IPS-20b (cell line): ENCODE results near the gene FAM187B.
"Not testable (repeated sequence)": the region's sequence is repeated elsewhere in the genome, so short reads cannot be mapped to it uniquely, and the experiment has no call there.

ENCODE experiments used
- H3K27ac ChIP-seq: one replicate; pipeline ENCODE4 v1.5.1; 2013; ENCODE audit warnings: low read length
- H3K27me3 ChIP-seq: 2 replicates; pipeline ENCODE4 v1.6.1; 2013; ENCODE audit warnings: mild to moderate bottlenecking, low read length, inconsistent platforms; ENCODE audit not compliant: insufficient read depth
- H3K36me3 ChIP-seq: 2 replicates; pipeline ENCODE4 v1.6.1; 2013; ENCODE audit warnings: low read depth, mild to moderate bottlenecking, inconsistent platforms, low read length, moderate library complexity; ENCODE audit not compliant: insufficient read depth
- H3K4me1 ChIP-seq: 2 replicates; pipeline ENCODE4 v1.6.1; 2013; ENCODE audit warnings: mild to moderate bottlenecking, control low read depth, inconsistent platforms, low read length, moderate library complexity; ENCODE audit not compliant: insufficient read depth
- H3K4me3 ChIP-seq: 2 replicates; pipeline ENCODE4 v1.5.1; 2013; ENCODE audit warnings: mild to moderate bottlenecking, low read length, inconsistent platforms
- H3K9ac ChIP-seq: 2 replicates; pipeline ENCODE4 v1.6.1; 2013; ENCODE audit warnings: low read depth, mild to moderate bottlenecking, inconsistent platforms, low read length, moderate library complexity
- H3K9me3 ChIP-seq: 2 replicates; pipeline ENCODE4 v1.6.1; 2013; ENCODE audit warnings: mild to moderate bottlenecking, low read depth, low read length, inconsistent platforms; ENCODE audit not compliant: insufficient read depth

Gene FAM187B

DNA sequence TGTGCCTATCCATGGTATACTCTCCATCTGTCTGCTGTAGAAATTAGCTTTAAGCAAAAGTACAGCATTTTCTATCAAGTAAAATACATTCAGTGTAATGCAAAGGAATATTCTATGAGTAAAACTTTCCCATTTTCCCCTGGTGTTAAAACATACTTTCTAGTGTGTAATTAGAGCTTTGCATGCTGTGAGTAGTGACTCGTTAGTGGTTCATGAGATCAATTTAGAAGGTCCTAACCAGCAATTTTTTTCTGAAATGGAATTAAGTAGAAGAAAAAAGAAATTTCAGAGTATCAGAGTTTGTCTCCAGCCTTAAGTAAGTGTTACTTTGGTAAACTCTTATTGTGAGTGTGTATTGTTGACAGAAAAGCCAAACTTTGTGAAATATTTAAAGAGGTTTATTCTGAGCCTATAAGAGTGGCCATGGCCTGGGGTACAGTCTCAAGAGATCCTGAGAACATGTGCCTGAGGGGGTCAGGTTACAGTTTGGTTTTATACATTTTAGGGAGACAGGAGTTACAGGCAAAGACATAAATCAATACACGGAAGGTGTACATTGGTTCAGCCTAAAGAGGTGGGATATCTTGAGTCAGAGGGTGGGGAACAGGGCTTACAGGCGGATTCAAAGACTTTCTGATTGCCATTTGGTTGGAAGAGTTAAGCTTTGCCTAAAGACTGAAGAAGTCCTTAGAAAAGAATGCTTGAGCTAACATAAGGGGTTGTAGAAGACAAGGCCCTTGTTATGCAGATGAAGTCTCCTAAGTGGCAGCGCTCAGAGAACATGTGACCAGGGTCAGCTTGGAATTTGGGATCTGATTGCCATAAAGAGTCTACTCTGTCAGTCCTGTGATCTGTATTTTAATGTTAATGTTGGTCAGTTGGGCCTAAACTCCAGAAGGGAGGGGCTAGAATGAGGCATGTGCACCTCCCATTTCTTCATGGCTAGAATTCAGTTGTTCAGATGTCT is 25.5 kb downstream of the FAM187B start:
- H3K9ac ChIP-seq: peak overlapping the region; percentile 53
- H3K9me3 ChIP-seq: no peaks in the 10 kb centered on the region
- no peaks in the 10 kb centered on the region for H3K36me3 ChIP-seq
- H3K27ac ChIP-seq: peak overlapping the region; percentile 60
- peaks cover 18% of the 10 kb centered on the region for H3K4me1 ChIP-seq
- H3K4me3 ChIP-seq: peak overlapping the region; percentile 49
- H3K27me3 ChIP-seq: no peaks in the 10 kb centered on the region

DNA sequence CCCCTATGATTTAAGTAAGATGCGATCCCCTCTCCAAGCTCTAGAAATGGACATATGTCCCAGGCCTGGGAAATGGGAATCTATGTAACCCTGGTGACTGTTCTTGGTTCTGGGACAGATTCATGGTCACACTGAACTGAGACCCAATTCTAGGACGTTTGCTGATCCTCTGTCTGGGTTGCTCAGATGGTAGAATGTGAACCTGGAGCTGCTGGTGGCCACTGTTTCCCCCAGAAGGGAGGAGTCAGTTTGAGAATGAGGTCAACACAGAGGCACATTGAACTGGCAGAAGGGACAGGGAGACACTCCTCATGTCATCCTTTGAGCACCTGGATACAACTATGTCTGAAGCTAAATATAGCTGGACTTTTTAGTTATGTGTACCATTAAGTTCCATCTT is 29.1 kb downstream of the FAM187B start:
- Histone ChIP-seq H3K4me1 (peaks cover 18% of the 10 kb centered on the region), H3K36me3 (no peaks in the 10 kb centered on the region), H3K9ac (no peak overlapping the region), H3K9me3 (no peaks in the 10 kb centered on the region), H3K27ac (no peak overlapping the region), H3K27me3 (no peaks in the 10 kb centered on the region), H3K4me3 (no peak overlapping the region)

DNA sequence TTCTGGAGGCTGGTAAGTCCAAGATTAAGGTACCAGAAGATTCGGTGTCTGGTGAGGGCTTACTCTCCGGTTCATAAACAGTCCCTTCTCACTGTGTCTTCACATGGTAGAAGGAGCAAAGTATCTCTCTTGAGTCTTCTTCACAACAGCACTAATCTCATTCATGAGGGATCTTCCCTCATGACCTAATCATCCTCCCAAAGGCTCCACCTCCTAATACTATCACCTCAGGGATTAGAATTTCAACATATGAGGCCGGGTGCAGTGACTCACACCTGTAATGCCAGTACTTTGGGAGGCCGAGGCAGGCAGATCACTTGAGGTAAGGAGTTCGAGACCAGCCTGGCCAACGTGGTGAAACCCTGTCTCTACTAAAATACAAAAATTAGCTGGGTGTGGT is 31.7 kb downstream of the FAM187B start:
- H3K9me3 ChIP-seq, H3K4me1 ChIP-seq, H3K9ac ChIP-seq, H3K36me3 ChIP-seq, H3K27ac ChIP-seq, H3K4me3 ChIP-seq, H3K27me3 ChIP-seq: not testable (repeated sequence)

DNA sequence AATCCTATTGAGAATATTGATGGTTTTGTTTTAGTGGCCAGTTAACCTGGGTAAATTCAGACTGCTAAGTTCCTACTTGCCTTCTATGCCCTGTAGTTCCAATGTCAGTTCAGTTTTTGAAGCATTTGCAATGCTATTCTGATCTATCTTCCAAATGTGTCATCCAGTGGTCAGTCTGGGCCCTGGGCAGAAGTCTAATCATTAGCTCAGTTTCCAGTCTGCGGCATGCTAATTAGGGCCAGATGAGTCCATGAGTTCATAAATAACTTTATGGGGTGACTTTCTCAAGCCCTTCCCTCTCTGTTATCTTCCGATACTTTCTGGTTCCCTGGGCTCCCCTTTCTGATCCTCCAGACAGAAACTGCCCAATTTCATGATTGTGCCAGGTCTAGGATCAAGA is 32.7 kb downstream of the FAM187B start:
- Histone ChIP-seq H3K4me3 (no peak overlapping the region), H3K27ac (no peak overlapping the region), H3K36me3 (no peaks in the 10 kb centered on the region), H3K27me3 (no peaks in the 10 kb centered on the region), H3K9me3 (no peaks in the 10 kb centered on the region), H3K9ac (no peak overlapping the region), H3K4me1 (0 out of 2 replicates have a peak, but pooled peaks cover 2% of the 10 kb centered on the region)

DNA sequence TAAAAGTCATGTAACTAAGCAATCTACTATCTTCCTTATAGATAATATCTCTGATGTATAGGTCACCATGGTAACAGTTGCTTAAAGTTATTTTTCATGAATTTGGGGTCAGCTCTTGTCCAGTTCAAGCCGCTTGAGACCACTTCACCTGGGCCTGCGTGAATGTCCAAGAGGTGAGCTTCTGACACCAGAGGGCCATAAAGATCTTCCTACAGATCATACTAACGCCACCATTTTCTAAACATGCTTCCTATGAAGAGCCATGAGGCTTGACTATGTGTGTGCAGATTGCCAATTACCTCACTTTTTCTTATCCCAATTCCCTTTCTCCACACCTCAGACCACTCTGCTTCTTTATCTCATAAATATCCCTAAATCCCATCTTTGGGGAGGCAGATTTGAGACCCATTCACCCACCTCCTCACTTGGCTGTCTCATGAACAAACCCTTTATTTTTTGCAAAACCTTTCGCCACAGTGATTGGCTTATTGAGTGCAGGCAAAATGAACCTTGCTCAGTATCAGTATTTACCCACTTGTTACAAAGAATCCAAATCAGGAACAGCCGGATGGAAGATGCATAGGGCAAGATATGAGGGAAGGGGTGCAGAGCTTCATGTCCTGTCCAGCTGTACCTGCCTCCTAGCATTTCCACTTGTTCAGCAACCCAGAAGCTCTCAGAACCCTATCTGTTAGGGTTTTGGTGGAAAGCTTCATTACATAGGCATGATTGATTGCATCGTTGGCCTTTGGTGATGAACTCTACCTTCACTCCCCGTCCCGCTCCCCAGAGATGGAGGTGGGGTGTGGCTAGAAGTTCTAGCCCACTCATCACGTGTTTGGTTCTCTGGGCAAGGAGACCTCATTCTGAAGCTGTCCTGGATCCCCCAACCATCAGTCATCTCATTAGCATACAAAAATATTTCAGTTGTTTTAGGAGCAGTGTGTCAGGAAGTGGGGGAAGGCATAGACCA is 34.2 kb downstream of the FAM187B start:
- Histone ChIP-seq H3K9me3 (no peaks in the 10 kb centered on the region), H3K27me3 (no peaks in the 10 kb centered on the region), H3K4me1 (0 out of 2 replicates have a peak, but pooled peaks cover 2% of the 10 kb centered on the region), H3K27ac (no peak overlapping the region), H3K9ac (no peak overlapping the region), H3K36me3 (no peaks in the 10 kb centered on the region), H3K4me3 (no peak overlapping the region)

DNA sequence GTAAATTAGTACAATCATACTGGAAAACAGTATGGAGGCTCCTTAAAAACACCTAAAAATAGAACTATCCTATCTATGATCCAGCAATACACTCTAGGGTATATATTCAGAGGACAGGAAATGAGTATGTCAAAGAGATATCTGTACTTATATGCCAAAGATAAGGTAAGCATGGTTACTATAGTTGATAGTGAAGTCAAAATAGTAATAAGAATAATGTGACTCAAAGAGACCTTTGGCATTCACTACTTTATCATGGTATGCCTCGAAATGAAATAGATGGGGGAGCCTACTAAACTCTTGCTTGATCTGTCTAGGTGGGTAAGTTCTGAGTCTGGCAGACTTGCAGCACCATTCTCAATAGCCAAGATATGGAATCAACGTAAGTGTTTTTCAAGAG is 43.7 kb downstream of the FAM187B start:
- H3K27ac ChIP-seq: no peak overlapping the region
- H3K9me3 ChIP-seq: no peaks in the 10 kb centered on the region
- H3K4me1 ChIP-seq: no peaks in the 10 kb centered on the region
- H3K9ac ChIP-seq: no peak overlapping the region
- H3K4me3 ChIP-seq: no peak overlapping the region
- H3K36me3 ChIP-seq: no peaks in the 10 kb centered on the region
- H3K27me3 ChIP-seq: no peaks in the 10 kb centered on the region

DNA sequence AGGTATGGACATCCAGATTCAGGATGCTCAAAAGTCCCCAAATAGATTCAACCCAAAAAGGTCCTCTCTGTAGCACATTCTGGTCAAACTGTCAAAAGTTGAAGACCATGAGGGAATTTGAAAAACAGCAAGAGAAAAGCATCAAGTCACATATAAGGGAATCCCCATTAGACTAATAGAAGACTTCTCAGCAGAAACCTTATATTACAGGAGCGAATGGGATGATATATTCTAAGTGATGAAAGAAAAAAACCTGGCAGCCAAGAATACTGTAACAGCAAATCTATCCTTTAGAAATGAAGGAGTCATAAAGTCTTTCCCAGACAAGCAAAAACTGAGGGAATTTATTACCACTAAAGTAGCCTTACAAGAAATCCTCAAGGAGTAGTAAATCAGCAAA is 44.3 kb downstream of the FAM187B start:
- Histone ChIP-seq H3K27ac (no peak overlapping the region), H3K4me1 (no peaks in the 10 kb centered on the region), H3K36me3 (no peaks in the 10 kb centered on the region), H3K9me3 (no peaks in the 10 kb centered on the region), H3K4me3 (no peak overlapping the region), H3K9ac (no peak overlapping the region), H3K27me3 (no peaks in the 10 kb centered on the region)

DNA sequence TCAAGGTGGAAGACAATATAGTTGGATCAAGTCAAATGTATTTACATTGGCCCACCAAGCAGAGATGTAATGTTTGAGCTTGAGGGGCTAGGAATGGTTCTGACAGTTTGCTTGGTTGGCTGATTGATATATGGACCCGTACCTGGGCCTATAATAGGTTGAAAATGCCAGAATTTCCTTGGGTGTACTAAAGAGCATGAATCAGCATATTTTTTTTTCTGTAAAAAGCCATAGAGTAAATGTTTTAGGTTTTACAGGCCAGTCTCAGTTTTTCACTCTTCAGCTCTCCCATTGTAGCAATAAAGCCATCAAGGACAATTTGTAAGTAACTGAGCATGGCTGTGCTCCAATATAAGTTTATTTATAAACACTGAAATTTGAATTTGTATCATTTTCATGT is 47.2 kb downstream of the FAM187B start:
- Histone ChIP-seq H3K9ac (no peak overlapping the region), H3K9me3 (no peaks in the 10 kb centered on the region), H3K36me3 (no peaks in the 10 kb centered on the region), H3K4me3 (no peak overlapping the region), H3K27me3 (no peaks in the 10 kb centered on the region), H3K27ac (no peak overlapping the region), H3K4me1 (no peaks in the 10 kb centered on the region)

DNA sequence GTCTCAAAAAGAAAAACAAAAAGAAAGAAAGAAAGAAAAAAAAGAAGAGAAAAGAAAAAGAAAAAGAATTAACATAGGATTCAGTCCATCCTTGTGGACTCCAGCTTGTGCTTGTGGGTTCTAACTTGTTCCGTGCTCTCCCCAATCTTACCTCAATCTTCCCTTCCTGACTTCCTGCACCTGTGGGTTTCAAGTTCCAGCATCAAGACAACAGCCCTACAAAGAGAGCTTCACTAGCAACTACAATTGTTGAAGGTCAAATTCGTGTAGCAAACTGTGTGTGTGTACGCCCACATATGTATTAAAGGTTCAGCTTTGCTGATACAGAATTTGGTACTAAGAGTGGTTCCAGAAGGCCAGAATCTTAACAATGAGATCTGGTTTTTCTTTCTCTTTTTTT is 48.7 kb downstream of the FAM187B start:
- Histone ChIP-seq H3K36me3 (no peaks in the 10 kb centered on the region), H3K27ac (no peak overlapping the region), H3K27me3 (no peaks in the 10 kb centered on the region), H3K9me3 (no peaks in the 10 kb centered on the region), H3K4me3 (no peak overlapping the region), H3K4me1 (no peaks in the 10 kb centered on the region; the same call in 1 of the 2 replicates), H3K9ac (no peak overlapping the region)

DNA sequence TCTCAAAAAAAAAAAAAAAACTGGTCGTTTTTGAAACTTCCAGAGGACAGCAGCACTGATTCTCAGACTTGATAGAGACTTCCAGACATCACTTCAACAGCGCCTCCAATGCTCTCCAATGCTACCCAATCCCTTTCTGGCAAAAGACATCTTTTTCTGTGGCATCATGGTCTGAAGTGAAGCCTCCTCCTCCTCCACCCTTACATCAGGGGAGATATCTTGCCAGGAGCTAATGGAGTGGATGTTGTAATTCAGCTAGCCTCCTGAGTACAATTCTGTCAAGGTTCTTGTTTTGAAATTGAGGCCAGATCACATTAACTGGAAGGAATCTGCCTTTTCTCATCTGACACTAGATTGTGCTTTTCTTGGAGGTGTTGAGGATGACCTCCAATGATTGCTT is 49.8 kb downstream of the FAM187B start:
- no peak overlapping the region for H3K4me3 ChIP-seq
- H3K9me3 ChIP-seq: no peaks in the 10 kb centered on the region
- H3K36me3 ChIP-seq: no peaks in the 10 kb centered on the region
- no peak overlapping the region for H3K27ac ChIP-seq
- H3K27me3 ChIP-seq: no peaks in the 10 kb centered on the region
- no peaks in the 10 kb centered on the region; the same call in 1 of the 2 replicates for H3K4me1 ChIP-seq
- no peak overlapping the region for H3K9ac ChIP-seq

DNA sequence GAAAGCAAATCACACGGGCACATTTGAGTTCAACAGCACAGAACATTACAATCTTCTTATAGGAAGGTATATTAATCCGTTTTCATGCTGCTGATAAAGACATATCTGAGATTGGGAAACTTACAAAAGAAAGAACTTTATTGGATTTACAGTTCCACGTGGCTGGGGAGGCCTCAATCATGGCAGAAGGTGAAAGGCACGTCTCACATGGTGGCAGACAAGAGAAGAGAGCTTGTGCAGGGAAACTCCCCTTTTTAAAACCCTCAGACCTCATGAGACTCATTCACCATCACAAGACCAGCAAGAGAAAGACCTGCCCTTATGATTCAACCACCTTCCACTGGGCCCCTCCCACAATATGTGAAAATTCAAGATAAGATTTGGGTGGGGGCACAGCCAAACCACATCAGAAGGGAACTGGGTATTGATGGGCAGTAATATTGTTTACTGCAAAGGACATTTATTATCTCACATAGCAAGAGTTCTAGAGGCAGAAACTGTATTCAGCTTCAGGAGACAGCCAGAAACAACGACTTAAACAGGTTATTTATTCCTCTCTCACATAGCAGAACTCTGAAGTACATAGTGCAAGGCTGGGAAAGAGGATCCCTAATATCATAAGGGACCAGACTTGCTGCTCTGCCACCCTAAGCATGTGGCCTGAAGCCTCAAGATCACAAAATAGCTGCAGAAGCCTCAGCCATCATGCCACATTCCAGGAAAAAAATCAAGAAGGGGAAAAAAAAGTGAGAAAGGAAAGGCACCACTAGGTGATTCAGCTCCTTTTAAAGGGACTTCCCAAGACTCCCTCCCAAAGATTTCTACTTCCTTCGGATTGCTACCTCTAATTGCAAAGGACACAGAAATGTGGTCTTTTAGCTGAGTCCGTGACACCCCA is 50.9 kb downstream of the FAM187B start:
- H3K4me3 ChIP-seq: no peak overlapping the region
- H3K36me3 ChIP-seq: no peaks in the 10 kb centered on the region
- no peaks in the 10 kb centered on the region for H3K27me3 ChIP-seq
- H3K9me3 ChIP-seq: no peaks in the 10 kb centered on the region
- H3K4me1 ChIP-seq: no peaks in the 10 kb centered on the region; the same call in 1 of the 2 replicates
- H3K27ac ChIP-seq: no peak overlapping the region
- H3K9ac ChIP-seq: no peak overlapping the region
